Measurements from ENCODE around the gene RABEP1.

Gene RABEP1

GRCh38 chr17:5362162-5362811 lies 80.2 kb downstream of the RABEP1 start:
- no peak for DNase-seq

GRCh38 chr17:5364156-5364555 lies 82.1 kb downstream of the RABEP1 start:
- no peak for DNase-seq

- DNase-seq, result no peak
These were observed 82.6 kb downstream of the RABEP1 start for GRCh38 chr17:5364696-5365095.

- DNase-seq, result no peak
These were observed 83.7 kb downstream of the RABEP1 start for GRCh38 chr17:5365831-5366230.

GRCh38 chr17:5370411-5370810 lies 88.3 kb downstream of the RABEP1 start:
- no peak for DNase-seq

- DNase-seq, result no peak
These were observed 91.0 kb downstream of the RABEP1 start for GRCh38 chr17:5373112-5373511.

GRCh38 chr17:5378566-5379207 lies 96.6 kb downstream of the RABEP1 start:
- no peak for DNase-seq

- no peak for DNase-seq
These were observed 97.4 kb downstream of the RABEP1 start for GRCh38 chr17:5379351-5380107.

- no peak for DNase-seq
These were observed 98.5 kb downstream of the RABEP1 start for GRCh38 chr17:5380491-5381135.

- no peak for DNase-seq
These were observed 99.5 kb downstream of the RABEP1 start for GRCh38 chr17:5381542-5381941.

GRCh38 chr17:5391678-5392077 lies 109.6 kb downstream of the RABEP1 start:
- DNase-seq, result no peak

GRCh38 chr17:5396612-5397011 lies 114.5 kb downstream of the RABEP1 start:
- DNase-seq, result no peak

GRCh38 chr17:5399767-5400166 lies 117.7 kb downstream of the RABEP1 start:
- no peak for DNase-seq

- no peak for DNase-seq
These were observed 123.3 kb downstream of the RABEP1 start for GRCh38 chr17:5405400-5405799.

- DNase-seq, result no peak
These were observed 126.1 kb downstream of the RABEP1 start for GRCh38 chr17:5408186-5408585.

GRCh38 chr17:5410594-5411272 lies 128.6 kb downstream of the RABEP1 start:
- DNase-seq, result no peak

GRCh38 chr17:5413682-5414081 lies 131.6 kb downstream of the RABEP1 start:
- DNase-seq, result no peak

GRCh38 chr17:5416901-5417300 lies 134.8 kb downstream of the RABEP1 start:
- DNase-seq, result no peak

GRCh38 chr17:5418858-5419355 lies 136.8 kb downstream of the RABEP1 start:
- DNase-seq, result no peak

GRCh38 chr17:5419356-5419958 lies 137.4 kb downstream of the RABEP1 start, which contains the start of gene NUP88:
NUP88 (minus strand) TSS chr17:5419662; CDS start chr17:5419650, 12 bp downstream.
- DNase-seq, result peak; percentile 95

- peak; percentile 90 for DNase-seq
These were observed 138.0 kb downstream of the RABEP1 start, which contains the start of gene RPAIN for GRCh38 chr17:5419959-5420653. RPAIN (plus strand) TSS chr17:5420182; CDS start chr17:5420211, 29 bp downstream.
